GM18498 (cell line): Measurements from ENCODE around the gene MAST2.
A peak's percentile ranks its signal among the peaks of the same experiment; 100 is the strongest.

ENCODE experiments used
- ATAC-seq: cut with Tn5 transposase; IDR thresholded peaks from one replicate; pipeline ENCODE4 v1.9.1; 2021; ENCODE audit warnings: mild to moderate bottlenecking, moderate library complexity; ENCODE audit not compliant: unreplicated experiment

MAST2 gene

DNA sequence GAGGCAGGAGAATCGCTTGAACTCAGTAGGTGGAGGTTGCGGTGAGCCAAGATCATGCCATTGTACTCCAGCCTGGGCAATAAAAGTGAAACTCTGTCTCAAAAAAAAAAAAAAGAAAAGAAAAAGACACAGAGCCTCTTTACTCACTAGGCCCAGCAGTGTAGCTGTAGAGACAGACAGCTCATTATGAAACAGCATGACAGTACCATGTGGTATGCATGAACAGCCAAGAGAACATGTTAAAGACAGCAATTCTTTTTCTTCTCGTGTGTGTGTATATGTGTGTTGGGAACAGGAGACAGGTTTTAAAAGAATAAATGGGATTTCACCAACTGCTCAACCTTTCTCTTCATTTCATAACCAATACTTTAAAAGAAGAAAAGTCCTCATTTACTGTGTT, 210.2 kb downstream of the MAST2 start:
- ATAC-seq: no peak

DNA sequence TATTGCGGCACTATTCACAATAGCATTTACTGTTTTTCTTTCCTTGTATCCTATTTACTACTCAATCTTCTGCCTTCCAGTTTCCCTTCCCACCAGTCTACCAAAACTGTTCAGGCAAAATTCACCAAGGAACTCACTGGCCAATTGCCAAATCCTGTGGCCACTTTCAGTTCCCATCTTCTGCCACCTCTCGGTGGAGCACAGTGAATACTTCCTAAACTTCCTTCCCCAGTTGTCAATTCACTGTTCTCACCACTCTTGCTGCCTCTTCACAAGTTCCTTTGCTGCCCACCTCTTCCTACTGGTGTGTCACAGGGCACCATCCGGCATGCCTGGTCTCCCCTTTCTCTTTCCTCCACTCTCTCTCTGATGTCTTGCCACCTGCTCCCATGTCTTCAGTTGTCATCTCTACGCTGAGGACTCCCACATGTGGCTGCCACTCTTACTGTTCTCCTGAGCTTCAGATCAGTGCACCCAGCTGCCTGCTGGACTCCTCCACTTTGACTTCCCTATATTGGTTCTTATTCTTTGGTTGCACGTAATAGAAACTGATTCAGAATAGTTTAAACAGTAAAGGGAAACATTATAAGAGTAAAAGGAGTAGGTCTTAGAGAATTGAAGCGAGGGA, 214.6 kb downstream of the MAST2 start:
- no peak for ATAC-seq

DNA sequence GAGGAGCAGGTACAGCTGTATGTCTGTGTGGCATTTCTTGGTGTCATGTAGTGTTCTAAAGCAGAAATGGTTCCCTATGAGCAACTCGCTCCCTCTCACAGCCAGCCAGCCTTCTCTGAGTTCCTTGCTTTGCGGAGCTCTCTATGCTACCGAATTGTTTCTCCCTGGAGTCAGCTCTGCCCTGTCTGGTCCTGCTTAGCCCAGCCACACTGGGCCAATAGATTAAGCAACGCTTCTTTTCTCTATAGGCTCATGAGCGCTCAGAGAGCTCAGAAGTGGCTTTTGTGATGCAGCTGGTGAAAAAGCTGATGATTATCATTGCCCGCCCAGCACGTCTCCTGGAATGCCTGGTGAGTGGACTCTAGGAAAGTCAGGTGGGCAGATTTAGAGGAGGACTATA, 215.9 kb downstream of the MAST2 start:
- ATAC-seq: no peak

DNA sequence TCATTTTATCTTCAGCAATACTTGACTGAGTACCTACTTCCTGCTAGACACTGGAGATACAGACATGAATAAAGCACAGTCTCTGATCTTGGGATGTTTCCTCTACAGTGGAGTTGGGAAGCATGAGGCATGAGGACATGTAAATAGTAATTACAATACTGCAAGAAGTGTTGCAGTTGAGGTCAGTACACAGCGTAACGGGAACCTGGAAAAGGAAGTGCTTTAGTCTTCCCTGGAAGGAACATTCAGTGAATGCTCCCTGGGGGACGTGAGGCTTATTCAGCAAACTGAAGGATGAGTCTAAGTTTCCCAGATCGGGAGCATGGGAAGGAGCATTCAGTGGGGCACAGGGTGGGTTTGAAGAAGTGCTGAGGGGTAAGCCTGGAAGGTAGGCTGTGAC, 216.6 kb downstream of the MAST2 start:
- ATAC-seq: no peak

DNA sequence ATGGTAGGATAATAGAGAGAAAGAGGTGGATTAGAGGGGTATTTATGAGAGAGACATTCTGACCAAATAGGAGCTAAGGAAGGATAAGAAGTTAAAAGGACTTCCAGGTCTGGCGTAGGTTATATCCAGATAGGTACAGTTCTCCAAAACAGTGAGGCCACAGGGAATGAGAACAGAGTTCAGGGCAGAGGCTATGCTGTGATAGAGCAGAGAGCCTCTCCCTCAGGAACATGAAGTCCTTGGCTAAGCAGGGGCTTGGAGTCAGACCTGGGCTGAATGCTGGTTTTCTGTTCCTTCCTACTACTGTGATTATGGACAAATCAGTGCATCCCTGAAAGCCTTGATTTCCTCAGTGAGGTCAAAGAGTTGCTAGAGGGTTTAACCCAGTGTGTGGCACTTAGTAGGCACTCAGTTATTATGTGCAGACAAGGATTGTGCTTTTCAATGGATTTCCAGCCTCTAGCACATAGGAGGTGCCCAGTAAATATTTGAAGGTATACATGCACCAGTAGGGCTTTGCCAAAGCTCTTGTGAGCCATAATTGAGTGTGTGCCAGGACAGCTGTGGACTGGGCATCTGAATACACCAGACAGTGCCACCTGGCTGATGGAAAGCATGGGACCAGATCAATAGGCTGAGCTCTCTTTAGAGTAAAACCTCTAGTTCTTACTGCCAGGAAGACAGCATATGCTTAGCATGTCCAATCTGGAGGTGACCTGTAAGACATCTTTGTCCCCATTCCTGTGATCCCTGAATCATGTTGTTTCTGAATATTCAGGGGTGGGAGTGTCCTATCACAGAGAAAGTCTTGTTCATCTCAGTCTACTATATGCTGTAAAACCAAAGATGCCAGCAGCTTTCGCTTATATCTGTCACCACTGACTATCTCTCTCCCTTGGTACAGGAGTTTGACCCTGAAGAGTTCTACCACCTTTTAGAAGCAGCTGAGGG, 217.9 kb downstream of the MAST2 start:
- no peak for ATAC-seq

DNA sequence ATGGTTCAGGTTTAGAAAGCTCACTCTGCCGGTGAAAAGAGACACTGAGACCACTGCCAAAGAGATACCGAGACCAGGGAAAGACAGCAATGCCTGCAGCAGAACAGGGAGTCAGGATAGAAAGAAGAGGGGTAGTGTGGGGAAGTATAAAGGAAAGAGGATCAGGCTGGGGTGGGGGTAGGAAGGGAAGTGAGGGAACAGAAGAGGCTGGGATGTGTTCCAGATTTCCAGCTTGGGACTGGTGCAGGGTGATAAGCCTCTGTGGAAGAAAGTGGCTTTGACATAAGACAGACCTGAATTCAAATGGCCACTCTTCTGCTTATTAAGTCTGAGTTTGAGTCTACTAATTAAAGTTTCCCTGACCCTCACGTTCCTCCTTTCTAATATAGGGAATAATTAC, 223.1 kb downstream of the MAST2 start:
- ATAC-seq: no peak

DNA sequence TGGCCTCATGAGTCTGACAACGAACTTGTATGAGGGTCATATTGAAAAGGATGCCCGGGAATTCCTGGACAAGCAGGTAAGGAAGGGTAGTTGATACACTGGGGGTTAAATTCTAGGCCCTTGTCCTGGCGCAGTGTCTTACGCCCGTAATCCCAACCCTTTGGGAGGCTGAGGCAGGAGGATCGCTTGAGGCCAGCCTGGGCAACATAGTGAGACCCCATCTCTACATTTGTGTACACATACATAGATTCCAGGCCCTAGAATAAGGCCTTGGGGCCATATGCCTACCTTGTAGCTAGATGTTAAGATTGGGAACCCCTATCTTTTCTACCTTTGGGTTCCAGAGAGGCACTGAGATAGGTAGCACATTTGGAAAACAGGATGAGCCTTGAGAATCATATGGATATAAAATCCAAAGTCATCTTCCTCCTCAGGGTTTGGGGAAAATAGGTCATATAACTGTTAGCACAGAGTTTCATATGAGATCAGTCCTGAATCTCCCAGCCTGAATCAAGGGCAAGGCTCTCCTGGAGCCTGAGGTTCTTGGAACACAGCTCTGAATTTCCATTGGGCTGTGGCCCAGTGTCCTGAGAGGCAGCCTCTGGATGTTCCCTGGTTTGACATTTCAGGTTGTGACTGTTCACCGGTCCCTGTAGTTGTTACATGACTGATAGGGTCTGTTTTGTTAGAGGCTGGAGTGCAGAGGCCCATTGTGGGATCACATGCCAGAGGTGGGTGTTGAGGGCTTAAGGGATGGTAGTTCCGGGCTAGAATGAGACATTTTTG, 224.6 kb downstream of the MAST2 start:
- ATAC-seq: no peak

DNA sequence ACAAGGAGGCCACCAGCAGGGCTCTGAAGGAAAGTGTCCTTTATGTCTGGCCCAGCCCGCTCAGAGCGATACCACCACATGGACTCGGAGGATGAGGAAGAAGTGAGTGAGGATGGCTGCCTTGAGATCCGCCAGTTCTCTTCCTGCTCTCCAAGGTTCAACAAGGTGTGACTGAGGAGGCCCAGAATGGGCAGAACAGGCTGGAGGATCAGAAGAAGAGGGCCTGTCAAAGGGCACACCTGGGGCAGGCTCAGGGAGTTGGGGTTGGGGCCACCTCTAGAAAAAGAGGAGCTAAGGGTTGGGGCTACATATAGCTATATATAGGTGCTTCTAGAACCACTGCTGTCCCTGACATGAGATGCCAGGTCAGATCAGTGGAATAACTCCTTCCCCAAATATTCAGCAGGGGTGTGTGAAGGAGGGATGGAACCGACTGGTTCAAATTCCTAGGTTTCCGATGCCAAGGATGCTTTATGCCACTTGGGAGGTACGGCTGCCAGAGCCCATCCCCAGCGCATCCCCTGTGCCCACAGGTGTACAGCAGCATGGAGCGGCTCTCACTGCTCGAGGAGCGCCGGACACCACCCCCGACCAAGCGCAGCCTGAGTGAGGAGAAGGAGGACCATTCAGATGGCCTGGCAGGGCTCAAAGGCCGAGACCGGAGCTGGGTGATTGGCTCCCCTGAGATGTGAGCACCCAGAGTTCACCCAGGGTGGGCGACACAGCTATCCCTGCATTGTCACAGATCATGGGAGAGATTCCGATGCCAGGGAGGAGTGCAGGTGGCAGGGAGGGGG, 226.9 kb downstream of the MAST2 start:
- no peak for ATAC-seq

DNA sequence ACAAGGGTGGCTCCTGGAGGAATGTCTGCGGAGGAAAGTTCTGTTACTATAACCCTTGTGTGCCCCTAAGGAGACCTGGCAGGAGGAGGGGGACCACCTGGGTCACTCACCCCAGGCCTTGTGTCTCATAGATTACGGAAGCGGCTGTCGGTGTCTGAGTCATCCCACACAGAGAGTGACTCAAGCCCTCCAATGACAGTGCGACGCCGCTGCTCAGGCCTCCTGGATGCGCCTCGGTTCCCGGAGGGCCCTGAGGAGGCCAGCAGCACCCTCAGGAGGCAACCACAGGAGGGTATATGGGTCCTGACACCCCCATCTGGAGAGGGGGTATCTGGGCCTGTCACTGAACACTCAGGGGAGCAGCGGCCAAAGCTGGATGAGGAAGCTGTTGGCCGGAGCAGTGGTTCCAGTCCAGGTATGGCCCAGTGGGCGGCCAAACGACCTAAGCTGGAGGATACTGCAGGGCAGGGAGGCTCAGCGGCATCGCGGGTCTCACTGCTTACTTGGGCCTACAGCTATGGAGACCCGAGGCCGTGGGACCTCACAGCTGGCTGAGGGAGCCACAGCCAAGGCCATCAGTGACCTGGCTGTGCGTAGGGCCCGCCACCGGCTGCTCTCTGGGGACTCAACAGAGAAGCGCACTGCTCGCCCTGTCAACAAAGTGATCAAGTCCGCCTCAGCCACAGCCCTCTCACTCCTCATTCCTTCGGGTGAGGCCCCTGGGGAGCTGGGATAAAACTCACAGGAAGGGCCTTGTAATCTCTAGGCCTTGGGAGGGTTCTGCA, 227.7 kb downstream of the MAST2 start:
- ATAC-seq: no peak

DNA sequence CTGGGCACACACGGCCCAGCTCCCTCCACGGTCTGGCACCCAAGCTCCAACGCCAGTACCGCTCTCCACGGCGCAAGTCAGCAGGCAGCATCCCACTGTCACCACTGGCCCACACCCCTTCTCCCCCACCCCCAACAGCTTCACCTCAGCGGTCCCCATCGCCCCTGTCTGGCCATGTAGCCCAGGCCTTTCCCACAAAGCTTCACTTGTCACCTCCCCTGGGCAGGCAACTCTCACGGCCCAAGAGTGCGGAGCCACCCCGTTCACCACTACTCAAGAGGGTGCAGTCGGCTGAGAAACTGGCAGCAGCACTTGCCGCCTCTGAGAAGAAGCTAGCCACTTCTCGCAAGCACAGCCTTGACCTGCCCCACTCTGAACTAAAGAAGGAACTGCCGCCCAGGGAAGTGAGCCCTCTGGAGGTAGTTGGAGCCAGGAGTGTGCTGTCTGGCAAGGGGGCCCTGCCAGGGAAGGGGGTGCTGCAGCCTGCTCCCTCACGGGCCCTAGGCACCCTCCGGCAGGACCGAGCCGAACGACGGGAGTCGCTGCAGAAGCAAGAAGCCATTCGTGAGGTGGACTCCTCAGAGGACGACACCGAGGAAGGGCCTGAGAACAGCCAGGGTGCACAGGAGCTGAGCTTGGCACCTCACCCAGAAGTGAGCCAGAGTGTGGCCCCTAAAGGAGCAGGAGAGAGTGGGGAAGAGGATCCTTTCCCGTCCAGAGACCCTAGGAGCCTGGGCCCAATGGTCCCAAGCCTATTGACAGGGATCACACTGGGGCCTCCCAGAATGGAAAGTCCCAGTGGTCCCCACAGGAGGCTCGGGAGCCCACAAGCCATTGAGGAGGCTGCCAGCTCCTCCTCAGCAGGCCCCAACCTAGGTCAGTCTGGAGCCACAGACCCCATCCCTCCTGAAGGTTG, 231.4 kb downstream of the MAST2 start:
- no peak for ATAC-seq

DNA sequence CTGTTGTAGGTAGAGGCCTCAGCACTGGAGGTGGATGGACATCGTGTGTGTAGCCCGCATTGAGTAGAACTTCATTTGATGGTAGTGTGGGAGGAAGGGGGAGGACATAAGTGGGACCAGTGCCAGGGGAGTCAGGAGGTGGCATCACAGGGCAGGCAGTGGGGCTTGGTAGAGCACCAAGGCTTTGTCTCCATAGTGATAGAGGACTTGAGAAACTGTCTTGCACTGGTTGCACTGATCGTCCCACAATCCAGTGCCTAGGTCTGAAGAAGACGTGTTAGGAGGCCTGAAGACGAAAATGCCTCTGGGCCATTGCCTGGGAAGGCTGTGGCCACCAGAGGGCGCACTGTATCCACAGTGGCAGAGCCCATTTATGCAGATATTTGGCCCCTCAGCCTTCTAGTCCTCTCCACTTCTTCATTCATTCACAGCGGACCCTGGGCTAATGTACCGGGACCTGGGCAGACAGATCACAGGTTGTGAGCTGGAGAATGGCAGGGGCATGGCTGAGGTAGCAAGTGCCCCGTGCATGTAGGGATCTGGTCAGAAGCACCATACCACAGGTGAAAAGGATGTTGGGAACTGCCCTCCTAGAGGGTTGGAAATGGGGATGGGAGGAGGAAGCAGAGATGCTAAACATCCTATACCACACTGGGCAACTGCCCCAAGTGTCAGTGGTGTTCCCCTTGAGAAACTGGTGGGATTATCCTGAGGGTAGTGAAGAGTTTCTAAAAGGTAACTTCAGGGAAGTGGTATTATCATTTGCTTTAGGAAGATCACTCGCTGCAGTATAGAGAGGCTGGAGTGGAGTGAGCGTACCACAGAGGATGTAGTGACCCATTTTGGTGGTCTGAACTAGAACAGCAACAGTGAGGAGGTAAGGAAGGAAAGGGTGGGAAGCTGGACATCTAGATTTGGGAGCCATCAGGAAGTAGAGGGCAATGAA, 233.8 kb downstream of the MAST2 start:
- ATAC-seq: no peak

DNA sequence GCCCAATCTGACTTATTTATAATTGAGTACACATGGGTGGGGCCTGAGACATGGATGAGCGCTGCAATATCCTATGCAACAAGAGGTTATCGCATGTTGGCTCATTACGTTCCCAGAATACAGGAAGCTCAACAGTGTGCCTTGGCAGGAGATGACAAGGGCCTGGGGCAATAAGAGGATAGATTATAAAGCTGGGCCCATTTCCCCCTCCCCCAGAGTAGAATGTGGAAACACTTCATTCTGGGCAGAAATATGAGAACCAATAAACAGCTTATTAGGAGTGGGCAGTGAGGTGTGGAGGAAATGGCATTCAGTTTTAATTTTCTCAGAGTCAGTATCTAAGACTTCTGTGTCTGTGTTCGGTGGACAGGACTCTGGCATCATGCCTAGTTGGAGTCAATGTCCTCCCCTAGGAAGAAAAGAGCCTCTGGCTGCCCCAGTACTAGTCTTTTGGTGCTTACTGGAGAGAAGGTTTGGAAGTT, 236.2 kb downstream of the MAST2 start:
- ATAC-seq: no peak

DNA sequence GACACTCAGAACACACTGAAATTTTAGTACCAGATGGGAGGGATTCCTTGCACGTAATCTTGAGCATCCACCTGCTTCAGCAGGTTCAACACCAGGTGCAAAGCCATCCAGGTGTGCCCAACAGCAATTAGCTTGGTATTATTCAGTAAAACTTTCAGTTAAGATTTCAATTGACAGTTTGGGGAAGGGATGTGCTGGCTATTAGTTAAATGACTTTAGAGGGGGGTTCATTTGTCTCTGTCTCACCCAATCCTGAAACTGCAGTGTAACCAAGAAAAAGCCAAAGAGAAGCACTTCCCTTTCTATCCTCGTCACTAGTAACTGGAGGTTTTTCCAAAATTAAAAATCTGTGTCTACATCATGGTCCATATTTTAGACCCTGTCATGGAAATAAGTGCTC, 238.1 kb downstream of the MAST2 start:
- no peak for ATAC-seq

DNA sequence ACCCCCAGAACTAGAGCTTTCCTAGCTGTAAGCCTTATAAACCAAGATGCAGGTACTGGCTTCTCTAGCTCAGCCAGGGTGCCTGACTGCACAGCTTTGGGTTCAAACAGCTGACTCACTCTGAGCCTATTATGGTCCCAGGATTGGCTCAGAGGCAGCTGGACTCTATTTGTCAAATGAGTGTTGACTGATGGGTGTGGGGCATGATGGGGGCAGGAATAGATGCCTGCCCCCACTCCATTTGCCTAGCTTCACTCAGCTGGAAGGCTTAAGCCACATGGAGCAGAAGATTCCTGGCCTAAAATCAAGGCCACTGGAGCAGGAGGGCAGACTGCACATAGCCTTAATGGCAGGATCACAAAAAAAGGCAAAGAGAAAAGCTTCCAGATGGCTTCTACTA, 238.6 kb downstream of the MAST2 start:
- ATAC-seq: no peak

DNA sequence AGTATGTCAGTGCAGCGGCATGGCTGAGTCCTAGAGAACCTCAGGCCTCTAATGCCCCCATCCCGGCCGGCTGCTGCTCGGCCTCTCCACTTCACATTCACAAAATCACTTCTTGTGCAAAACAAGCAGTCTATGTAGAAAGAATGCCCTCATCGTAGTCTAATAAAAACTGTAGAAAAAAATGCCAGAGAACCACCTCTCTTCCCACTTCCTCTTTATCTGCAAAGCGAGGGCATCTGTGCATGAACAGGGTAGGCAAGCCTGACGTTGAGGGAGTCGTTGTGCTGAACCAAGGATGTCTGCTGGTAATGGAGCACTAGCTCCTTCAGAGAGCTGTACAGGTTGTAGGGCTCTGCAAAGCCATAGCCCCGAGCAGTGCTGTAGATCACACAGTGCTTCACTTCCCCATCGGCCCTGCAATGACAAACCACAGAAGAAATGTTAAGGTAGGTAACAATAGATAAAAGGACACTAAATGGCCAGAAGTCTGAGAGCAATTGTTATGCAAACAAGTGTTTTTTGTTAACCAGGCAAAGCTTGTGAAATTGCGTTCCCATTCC, 240.1 kb downstream of the MAST2 start:
- peak; percentile 81 for ATAC-seq

DNA sequence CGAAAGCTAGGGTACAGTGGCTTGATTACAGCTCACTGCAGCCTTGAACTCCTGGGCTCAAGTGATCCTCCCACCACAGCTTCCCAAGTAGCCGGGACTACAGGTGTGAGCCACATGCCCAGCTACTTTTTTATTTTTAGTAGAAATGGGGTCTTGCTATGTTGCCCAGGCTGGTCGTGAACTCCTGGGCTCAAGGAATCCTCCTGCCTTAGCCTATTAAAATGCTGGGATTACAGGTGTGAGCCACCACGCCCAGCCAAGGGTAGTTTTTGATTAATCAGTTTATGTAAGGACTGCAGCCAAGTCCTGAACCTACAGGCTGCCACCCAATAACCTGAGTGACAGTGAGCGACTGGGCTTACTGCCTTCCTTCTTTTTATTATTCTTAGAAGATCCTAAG, 240.7 kb downstream of the MAST2 start:
- no peak for ATAC-seq

DNA sequence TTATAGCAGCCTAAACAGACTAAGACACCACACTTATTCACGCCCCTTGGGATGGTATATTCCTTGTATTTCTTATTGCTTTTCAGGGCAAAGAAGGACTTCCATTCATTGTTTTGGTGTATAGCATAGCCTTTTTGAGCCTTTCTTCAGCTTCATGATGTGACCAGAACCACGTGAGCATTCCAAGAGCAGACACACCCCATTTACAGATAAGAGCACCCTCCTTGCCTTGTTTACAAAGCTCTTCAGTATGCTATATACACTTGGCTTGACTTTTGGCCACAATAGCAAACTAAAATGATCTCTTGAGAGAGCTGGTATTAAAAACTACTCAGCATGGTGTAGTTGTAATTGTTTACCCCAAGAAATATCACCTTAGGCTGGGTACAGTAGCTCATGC, 250.3 kb downstream of the MAST2 start:
- no peak for ATAC-seq
